Glutamatergic neuron (in vitro differentiated cells): ENCODE measurements around the gene NR4A3. TPM values are rescaled to one million over a fixed set of nuclear protein-coding genes. Genes with fewer than 3 reads are reported as not detected.

Source experiments
- DNase-seq: peaks from one replicate; pipeline ENCODE4 v3.0.0; 2022
- H3K27ac Mint-ChIP-seq: one replicate; pipeline ENCODE4 v1.8.0; 2020; ENCODE audit warnings: mild to moderate bottlenecking, mixed read lengths, inconsistent platforms; ENCODE audit not compliant: unreplicated experiment
- H3K27me3 Mint-ChIP-seq: one replicate; pipeline ENCODE4 v1.8.0; 2020; ENCODE audit warnings: mild to moderate bottlenecking, moderate library complexity, mixed read lengths, inconsistent platforms; ENCODE audit not compliant: unreplicated experiment
- H3K36me3 Mint-ChIP-seq: one replicate; pipeline ENCODE4 v1.8.0; 2020; ENCODE audit warnings: mild to moderate bottlenecking, mixed read lengths, inconsistent platforms; ENCODE audit not compliant: unreplicated experiment
- H3K4me1 Mint-ChIP-seq: one replicate; pipeline ENCODE4 v1.8.0; 2020; ENCODE audit warnings: mild to moderate bottlenecking, low read depth, mixed read lengths, inconsistent platforms; ENCODE audit not compliant: unreplicated experiment
- H3K4me3 Mint-ChIP-seq: one replicate; pipeline ENCODE4 v1.8.0; 2020; ENCODE audit warnings: mild to moderate bottlenecking, mixed read lengths, inconsistent platforms; ENCODE audit not compliant: unreplicated experiment
- H3K9me3 Mint-ChIP-seq: one replicate; pipeline ENCODE4 v1.8.0; 2020; ENCODE audit warnings: mild to moderate bottlenecking, moderate library complexity, mixed read lengths, inconsistent platforms; ENCODE audit not compliant: unreplicated experiment
- CTCF ChIP-seq: fragments of 200-600 bp; sonication (generic); IDR thresholded peaks from one replicate; pipeline ENCODE4 v1.5.0; 2021; ENCODE audit not compliant: partially characterized antibody, unreplicated experiment
- total RNA-seq: library from RNA; stranded (reverse); fragmentation: NEBNext Ultra II Directional; extraction: Animal tissue kit (Norgen Biotek cat#: 25700); gene quantifications from one replicate; pipeline ENCODE4 v1.2.1, GENCODE V29; 2021; ENCODE audit not compliant: unreplicated experiment

NR4A3 gene
- total RNA-seq, 1 donor from 2014 or later = 4.1 TPM

GRCh38 chr9:99896119-99896518 lies 74.4 kb downstream of the NR4A3 start:
- Mint-ChIP-seq H3K9me3 (no peaks in the 10 kb centered on the region), H3K36me3 (no peaks in the 10 kb centered on the region), H3K27me3 (peaks cover 6% of the 10 kb centered on the region), H3K4me1 (peaks cover 2% of the 10 kb centered on the region), H3K27ac (no peak overlapping the region), H3K4me3 (no peak overlapping the region)
- no peak for TF ChIP-seq CTCF
- no peak for DNase-seq

- H3K36me3 Mint-ChIP-seq = no peaks in the 10 kb centered on the region
- H3K27ac Mint-ChIP-seq = no peak overlapping the region
These were observed 81.7 kb downstream of the NR4A3 start for GRCh38 chr9:99903393-99903792.

GRCh38 chr9:99905833-99906402 lies 84.2 kb downstream of the NR4A3 start:
- DNase-seq = no peak
- Mint-ChIP-seq H3K27ac (no peak overlapping the region), H3K27me3 (peaks cover 8% of the 10 kb centered on the region), H3K4me1 (peaks cover 2% of the 10 kb centered on the region), H3K4me3 (peak overlapping the region; percentile 85), H3K36me3 (no peaks in the 10 kb centered on the region), H3K9me3 (peaks cover 6% of the 10 kb centered on the region)
- no peak for TF ChIP-seq CTCF

More at GRCh38 chr9:99903393-99903792, 81.7 kb downstream of the NR4A3 start:
- Mint-ChIP-seq H3K27me3 (peaks cover 5% of the 10 kb centered on the region), H3K4me3 (no peak overlapping the region), H3K4me1 (peaks cover 2% of the 10 kb centered on the region), H3K9me3 (peaks cover 6% of the 10 kb centered on the region)
- DNase-seq = no peak
- TF ChIP-seq CTCF = no peak

GRCh38 chr9:99906403-99907207 lies 84.9 kb downstream of the NR4A3 start, which contains the start of gene STX17:
Gene STX17, plus strand, starts transcription at chr9:99906654. Its CDS starts 8,586 bp downstream, at chr9:99915240.
- peaks cover 2% of the 10 kb centered on the region for H3K4me1 Mint-ChIP-seq
- H3K9me3 Mint-ChIP-seq = peaks cover 6% of the 10 kb centered on the region
- no peak for TF ChIP-seq CTCF
- peak within 1 kb of the TSS; percentile 96 for H3K4me3 Mint-ChIP-seq
- peak within 1 kb of the TSS; percentile 28 for H3K27ac Mint-ChIP-seq
- no peaks in the 10 kb centered on the region for H3K36me3 Mint-ChIP-seq
- peaks cover 9% of the 10 kb centered on the region for H3K27me3 Mint-ChIP-seq
- DNase-seq = peak; percentile 83

- no peak for DNase-seq
- peaks cover 6% of the 10 kb centered on the region for H3K9me3 Mint-ChIP-seq
- TF ChIP-seq CTCF = no peak
These were observed 85.5 kb downstream of the NR4A3 start for GRCh38 chr9:99907208-99907532.

More at GRCh38 chr9:99907208-99907532, 85.5 kb downstream of the NR4A3 start:
- Mint-ChIP-seq H3K36me3 (no peaks in the 10 kb centered on the region), H3K4me1 (peaks cover 2% of the 10 kb centered on the region), H3K27me3 (peaks cover 10% of the 10 kb centered on the region), H3K27ac (peak overlapping the region; percentile 28), H3K4me3 (peak overlapping the region; percentile 96)
